ENCODE results near the gene RAB31. TPM values are rescaled to one million over a fixed set of nuclear protein-coding genes. Genes with fewer than 3 reads are reported as not detected.

Gene RAB31
- total and polyA plus RNA-seq, 8 donors: 1.4 to 28.2 (median 4.5) TPM

- 78 to 88% methylated on average over 6 of the region's 6 CpGs for WGBS, 2 donors
- ATAC-seq: no peak
- no peak for DNase-seq
- Histone ChIP-seq H3K4me3 (no peak overlapping the region), H3K4me1 (no peaks in the 10 kb centered on the region), H3K9me3 (no peaks in the 10 kb centered on the region), H3K27me3 (no peaks in the 10 kb centered on the region), H3K36me3 (no peaks in the 10 kb centered on the region), H3K27ac (no peak overlapping the region)
- no peak for FAIRE-seq
- TF ChIP-seq, protein P1, sequence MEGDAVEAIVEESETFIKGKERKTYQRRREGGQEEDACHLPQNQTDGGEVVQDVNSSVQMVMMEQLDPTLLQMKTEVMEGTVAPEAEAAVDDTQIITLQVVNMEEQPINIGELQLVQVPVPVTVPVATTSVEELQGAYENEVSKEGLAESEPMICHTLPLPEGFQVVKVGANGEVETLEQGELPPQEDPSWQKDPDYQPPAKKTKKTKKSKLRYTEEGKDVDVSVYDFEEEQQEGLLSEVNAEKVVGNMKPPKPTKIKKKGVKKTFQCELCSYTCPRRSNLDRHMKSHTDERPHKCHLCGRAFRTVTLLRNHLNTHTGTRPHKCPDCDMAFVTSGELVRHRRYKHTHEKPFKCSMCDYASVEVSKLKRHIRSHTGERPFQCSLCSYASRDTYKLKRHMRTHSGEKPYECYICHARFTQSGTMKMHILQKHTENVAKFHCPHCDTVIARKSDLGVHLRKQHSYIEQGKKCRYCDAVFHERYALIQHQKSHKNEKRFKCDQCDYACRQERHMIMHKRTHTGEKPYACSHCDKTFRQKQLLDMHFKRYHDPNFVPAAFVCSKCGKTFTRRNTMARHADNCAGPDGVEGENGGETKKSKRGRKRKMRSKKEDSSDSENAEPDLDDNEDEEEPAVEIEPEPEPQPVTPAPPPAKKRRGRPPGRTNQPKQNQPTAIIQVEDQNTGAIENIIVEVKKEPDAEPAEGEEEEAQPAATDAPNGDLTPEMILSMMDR (IDR thresholded peaks at IDR 0.05): no peak
- intact Hi-C loops (cut with DNase I): no loop called here
Measured at GRCh38 chr18:9787712-9788111, 79.6 kb downstream of the RAB31 start.

DNA sequence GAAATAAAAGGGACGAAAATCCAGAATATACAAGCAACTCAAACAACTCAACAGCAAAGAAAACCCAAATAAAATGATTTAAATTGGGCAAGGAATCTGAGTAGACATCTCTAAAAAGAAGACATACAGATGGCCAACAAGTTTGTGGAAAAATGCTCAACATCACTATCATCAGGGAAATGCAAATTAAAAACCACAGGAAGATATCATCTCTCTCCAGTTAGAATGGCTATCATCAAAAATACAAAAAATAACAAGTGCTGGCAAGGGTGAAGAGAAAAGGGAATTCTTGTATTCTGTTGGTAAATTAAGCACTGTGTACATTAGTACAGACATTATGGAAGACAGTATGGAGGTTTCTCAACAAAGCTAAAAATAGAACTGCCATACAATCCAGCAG is 80.0 kb downstream of the RAB31 start:
- 74 to 75% methylated on average over 1 of the region's 1 CpG for WGBS, 2 donors
- H3K9me3 ChIP-seq: no peaks in the 10 kb centered on the region
- H3K4me1 ChIP-seq: no peaks in the 10 kb centered on the region
- ATAC-seq (no peak), FAIRE-seq (no peak), DNase-seq (no peak)
- no peak overlapping the region for H3K4me3 ChIP-seq
- intact Hi-C loops (cut with DNase I): no loop called here
- H3K36me3 ChIP-seq: no peaks in the 10 kb centered on the region
- TF ChIP-seq, protein P1 (IDR thresholded peaks at IDR 0.05): no peak
- no peak overlapping the region for H3K27ac ChIP-seq
- H3K27me3 ChIP-seq: no peaks in the 10 kb centered on the region

- DNase-seq (no peak), ATAC-seq (no peak), FAIRE-seq (no peak)
- intact Hi-C loops (cut with DNase I): no loop called here
- Histone ChIP-seq H3K36me3 (no peaks in the 10 kb centered on the region), H3K4me3 (no peak overlapping the region), H3K9me3 (no peaks in the 10 kb centered on the region), H3K27me3 (no peaks in the 10 kb centered on the region), H3K27ac (no peak overlapping the region), H3K4me1 (no peaks in the 10 kb centered on the region)
- WGBS, 2 donors: 72 to 75% methylated on average over 2 of the region's 2 CpGs
- TF ChIP-seq, protein P1 (IDR thresholded peaks at IDR 0.05): no peak
Measured at GRCh38 chr18:9788860-9789259, 80.8 kb downstream of the RAB31 start.

GRCh38 chr18:9790261-9790660 is 82.2 kb downstream of the RAB31 start:
- no peaks in the 10 kb centered on the region for H3K27me3 ChIP-seq
- H3K4me3 ChIP-seq: no peak overlapping the region
- no peaks in the 10 kb centered on the region for H3K36me3 ChIP-seq
- TF ChIP-seq, protein P1 (IDR thresholded peaks at IDR 0.05): no peak
- DNase-seq (no peak), ATAC-seq (no peak), FAIRE-seq (no peak)
- intact Hi-C loops (cut with DNase I): no loop called here
- no peak overlapping the region for H3K27ac ChIP-seq
- H3K4me1 ChIP-seq: no peaks in the 10 kb centered on the region
- 83% methylated on average over 2 of the region's 2 CpGs for WGBS, 2 donors
- no peaks in the 10 kb centered on the region for H3K9me3 ChIP-seq

DNA sequence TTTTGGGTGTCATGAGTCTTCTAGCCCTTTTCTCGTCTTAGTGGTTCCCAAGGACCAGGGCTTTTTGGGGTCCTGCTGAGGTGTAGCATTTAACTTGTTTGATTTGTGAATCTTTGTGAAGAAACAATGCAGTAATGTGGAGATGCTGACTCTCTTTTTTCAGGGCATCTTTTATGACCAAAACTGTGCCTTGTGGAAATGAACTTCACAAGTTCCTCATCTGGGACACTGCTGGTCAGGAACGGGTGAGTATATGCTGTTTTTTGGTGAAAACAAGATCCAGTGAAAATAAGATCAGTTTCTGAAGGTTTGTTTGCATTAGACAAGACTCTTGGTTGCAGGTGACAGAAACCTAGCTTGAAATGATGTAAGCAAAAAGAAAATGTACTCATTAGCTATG is 83.9 kb downstream of the RAB31 start:
- WGBS, 2 donors: 76 to 92% methylated on average over 2 of the region's 2 CpGs
- TF ChIP-seq, protein P1 (IDR thresholded peaks at IDR 0.05): no peak

More for the DNA sequence above, 83.9 kb downstream of the RAB31 start:
- H3K4me1 ChIP-seq: no peaks in the 10 kb centered on the region
- no peak overlapping the region for H3K4me3 ChIP-seq
- no peak for DNase-seq
- no peaks in the 10 kb centered on the region for H3K9me3 ChIP-seq
- no peak overlapping the region for H3K27ac ChIP-seq
- no peak for ATAC-seq
- H3K36me3 ChIP-seq: no peaks in the 10 kb centered on the region
- intact Hi-C loops (cut with DNase I): no loop called here
- no peak for FAIRE-seq
- H3K27me3 ChIP-seq: no peaks in the 10 kb centered on the region

Data from pancreas (tissue), 10 donors.